DMS 273 treated with DMSO at 0.1 percent for 48 hours (cell line): ENCODE measurements around the gene DHX57.

ENCODE experiments used
- DNase-seq: peaks from one replicate; lab custom pipeline; 2025; lab: John Stamatoyannopoulos, UW

Gene DHX57

GRCh38 chr2:38750011-38750890 is 125.5 kb downstream of the DHX57 start:
- no peak for DNase-seq

- DNase-seq = no peak
Observed at GRCh38 chr2:38748943-38749804, 126.6 kb downstream of the DHX57 start.

GRCh38 chr2:38748391-38748790 is 127.3 kb downstream of the DHX57 start:
- DNase-seq = no peak

- no peak for DNase-seq
Observed at GRCh38 chr2:38747819-38748218, 127.9 kb downstream of the DHX57 start.
